Cardiac muscle cell (in vitro differentiated cells and primary cell): Measurements from ENCODE around the gene CORO7. TPM values are rescaled to one million over a fixed set of nuclear protein-coding genes. Genes with fewer than 3 reads are reported as not detected.
A peak's percentile ranks its signal among the peaks of the same experiment; 100 is the strongest.

Source experiments
- DNase-seq, 2 donors: peaks; one replicate each; pipeline versions ENCODE4 v3.0.0 to v3.0.0-alpha.2; 2010 to 2017; ENCODE audit warnings: low read depth in 1 of 2, low spot score in 1 of 2
- H3K27ac ChIP-seq: fragments of 200-600 bp; sonication (generic); 2 replicates; pipeline ENCODE4 v1.5.1; 2016
- H3K27me3 ChIP-seq: fragments of 200-600 bp; sonication (generic); 2 replicates; pipeline ENCODE4 v1.6.0; 2016; ENCODE audit warnings: control low read depth
- H3K36me3 ChIP-seq: fragments of 200-600 bp; sonication (generic); 2 replicates; pipeline ENCODE4 v1.5.1; 2016; ENCODE audit warnings: control low read depth
- H3K4me1 ChIP-seq: fragments of 200-600 bp; sonication (generic); 2 replicates; pipeline ENCODE4 v1.8.1; 2017; ENCODE audit warnings: low read depth, mild to moderate bottlenecking, mixed run types
- H3K4me3 ChIP-seq: fragments of 200-600 bp; sonication (generic); 2 replicates; pipeline ENCODE4 v1.5.1; 2016; ENCODE audit warnings: mild to moderate bottlenecking
- H3K9me3 ChIP-seq: fragments of 200-600 bp; sonication (generic); 2 replicates; pipeline ENCODE4 v1.5.1; 2017; ENCODE audit warnings: low read depth, mild to moderate bottlenecking, control low read depth
- CTCF ChIP-seq: IDR thresholded peaks from 2 replicates; pipeline ENCODE4 v1.5.1; 2012; ENCODE audit warnings: low read depth, mild to moderate bottlenecking, low read length
- polyA plus RNA-seq: library from polyadenylated mRNA; unstranded; fragments of >200 nt; fragmentation: Nextera tagmentation; extraction: Ambion mirVana; gene quantifications from 2 replicates; pipeline ENCODE4 v1.2.1, GENCODE V29; 2016
- total RNA-seq: library from RNA; depleted of rRNA; stranded (reverse); fragments of >200 nt; gene quantifications from 2 replicates; pipeline ENCODE4 v1.2.3, GENCODE V29; 2016

The CORO7 gene
- total and polyA plus RNA-seq, 2 experiments from 2014 or later: 62.1 to 66.5 TPM

GRCh38 chr16:4342866-4343744, 73.3 kb downstream of the CORO7 start:
- Histone ChIP-seq H3K27ac (no peak overlapping the region), H3K4me3 (no peak overlapping the region)
- no peak for DNase-seq

DNA sequence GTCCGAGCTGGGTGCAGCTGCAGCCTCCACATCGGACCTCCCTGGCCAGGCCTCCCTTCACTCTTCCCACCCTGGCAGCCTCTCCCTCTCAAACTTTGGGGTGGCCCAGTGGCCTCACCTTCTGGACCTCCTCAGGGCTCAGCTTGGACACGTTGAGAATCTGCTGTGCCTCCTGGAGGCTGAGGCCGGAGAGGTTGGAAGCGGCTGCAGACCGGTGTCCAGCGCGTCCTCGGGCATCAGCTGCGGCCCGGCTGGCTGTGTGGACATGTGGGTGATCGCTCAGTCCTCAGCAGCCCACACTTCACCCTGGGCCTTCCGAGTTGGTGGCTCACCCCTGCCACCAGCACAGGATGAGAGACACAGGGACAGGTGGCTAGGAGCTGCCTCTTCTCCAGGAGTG, 75.1 kb downstream of the CORO7 start:
- Histone ChIP-seq H3K36me3 (no peaks in the 10 kb centered on the region), H3K9me3 (no peaks in the 10 kb centered on the region), H3K27me3 (no peaks in the 10 kb centered on the region), H3K4me3 (no peak overlapping the region), H3K27ac (peak overlapping the region; percentile 50), H3K4me1 (peaks cover 8% of the 10 kb centered on the region)
- DNase-seq: no peak
- no peak for TF ChIP-seq CTCF

More at GRCh38 chr16:4342866-4343744, 73.3 kb downstream of the CORO7 start:
- TF ChIP-seq CTCF: no peak
- H3K9me3 ChIP-seq: no peaks in the 10 kb centered on the region
- H3K36me3 ChIP-seq: no peaks in the 10 kb centered on the region
- peaks cover 13% of the 10 kb centered on the region for H3K4me1 ChIP-seq
- H3K27me3 ChIP-seq: no peaks in the 10 kb centered on the region

GRCh38 chr16:4340443-4340842, 76.0 kb downstream of the CORO7 start:
- Histone ChIP-seq H3K4me1 (peaks cover 8% of the 10 kb centered on the region), H3K4me3 (no peak overlapping the region), H3K27ac (peak overlapping the region; percentile 89), H3K27me3 (no peaks in the 10 kb centered on the region), H3K36me3 (peaks cover 3% of the 10 kb centered on the region), H3K9me3 (no peaks in the 10 kb centered on the region)
- no peak for TF ChIP-seq CTCF
- DNase-seq: no peak

GRCh38 chr16:4339909-4340308, 76.5 kb downstream of the CORO7 start:
- H3K4me3 ChIP-seq: no peak overlapping the region
- peaks cover 3% of the 10 kb centered on the region for H3K36me3 ChIP-seq
- peak overlapping the region; percentile 89 for H3K27ac ChIP-seq
- peaks cover 8% of the 10 kb centered on the region for H3K4me1 ChIP-seq
- no peaks in the 10 kb centered on the region for H3K9me3 ChIP-seq
- peak; percentile 23 to 71 for DNase-seq
- peak; percentile 26 for TF ChIP-seq CTCF
- no peaks in the 10 kb centered on the region for H3K27me3 ChIP-seq

DNA sequence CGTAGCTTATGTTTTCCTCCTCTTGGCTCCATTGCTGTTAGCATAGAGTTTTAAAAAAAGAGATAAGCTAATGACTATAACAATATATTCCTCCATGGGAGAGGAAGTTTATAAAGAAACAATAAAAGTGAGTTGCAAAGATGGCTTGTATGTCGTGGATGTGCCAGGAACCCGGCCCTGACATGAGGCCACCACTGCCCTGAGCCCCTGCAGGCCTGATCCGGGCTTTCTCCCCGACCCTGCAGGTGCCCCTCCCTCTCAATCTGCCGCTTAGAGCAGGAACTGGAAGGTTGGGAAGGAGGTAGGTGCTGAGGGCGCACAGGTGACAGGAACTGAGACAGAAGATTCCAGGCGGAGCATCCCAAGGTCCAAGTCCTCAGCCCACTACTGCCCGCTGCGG, 76.9 kb downstream of the CORO7 start:
- no peak for DNase-seq
- TF ChIP-seq CTCF: no peak
- H3K27ac ChIP-seq: peak overlapping the region; percentile 89

More for the DNA sequence above, 76.9 kb downstream of the CORO7 start:
- no peaks in the 10 kb centered on the region for H3K27me3 ChIP-seq
- no peaks in the 10 kb centered on the region for H3K9me3 ChIP-seq
- peaks cover 8% of the 10 kb centered on the region for H3K4me1 ChIP-seq
- H3K4me3 ChIP-seq: no peak overlapping the region
- peaks cover 3% of the 10 kb centered on the region for H3K36me3 ChIP-seq
